Natural killer cell treated with Interleukin-12 subunit alpha and Interleukin-12 subunit beta and Interleukin-15 and Interleukin-18, amount 100 ng/mL, for 72 hours (primary cell): ENCODE measurements around the gene KMT2D. TPM values are rescaled to one million over a fixed set of nuclear protein-coding genes. Genes with fewer than 3 reads are reported as not detected.

Experiments
- ATAC-seq, 2 donors: fragments of 150-1000 bp; cut with Tn5 transposase in 1 of 2; sonication (Bioruptor Pico), chemical (Tn5 transposase) in 1 of 2; 2 replicates each; pipeline ENCODE4 v1.10.0; 2021
- DNase-seq: peaks from one replicate; pipeline ENCODE4 v3.0.0; 2022; ENCODE audit warnings: low spot score
- H3K27ac Mint-ChIP-seq, 2 donors: 1 replicate in 1 of 2; 2 replicates in 1 of 2; pipeline ENCODE4 v1.8.0; 2022; ENCODE audit warnings: mixed read lengths in 2 of 2, mild to moderate bottlenecking in 1 of 2, moderate library complexity in 1 of 2
- H3K27me3 Mint-ChIP-seq, 2 donors: 1 replicate in 1 of 2; 2 replicates in 1 of 2; pipeline ENCODE4 v1.8.0; 2022; ENCODE audit warnings: mixed read lengths in 2 of 2
- H3K36me3 Mint-ChIP-seq: one replicate; pipeline ENCODE4 v1.8.0; 2022; ENCODE audit warnings: mixed read lengths
- H3K4me1 Mint-ChIP-seq, 2 donors: 1 replicate in 1 of 2; 2 replicates in 1 of 2; pipeline ENCODE4 v1.8.0; 2022; ENCODE audit warnings: low read depth in 2 of 2, mixed read lengths in 2 of 2, mild to moderate bottlenecking in 1 of 2
- H3K4me3 Mint-ChIP-seq: one replicate; pipeline ENCODE4 v1.8.0; 2022; ENCODE audit warnings: mixed read lengths
- H3K9me3 Mint-ChIP-seq: 2 replicates; pipeline ENCODE4 v1.8.0; 2022; ENCODE audit warnings: mixed read lengths
- total RNA-seq, 2 donors: library from RNA; stranded (reverse); gene quantifications; one replicate each; pipeline ENCODE4 v1.2.3, GENCODE V29; 2022

Gene KMT2D
- total RNA-seq, 2 donors from 2014 or later, result 120 to 199 TPM

DNA sequence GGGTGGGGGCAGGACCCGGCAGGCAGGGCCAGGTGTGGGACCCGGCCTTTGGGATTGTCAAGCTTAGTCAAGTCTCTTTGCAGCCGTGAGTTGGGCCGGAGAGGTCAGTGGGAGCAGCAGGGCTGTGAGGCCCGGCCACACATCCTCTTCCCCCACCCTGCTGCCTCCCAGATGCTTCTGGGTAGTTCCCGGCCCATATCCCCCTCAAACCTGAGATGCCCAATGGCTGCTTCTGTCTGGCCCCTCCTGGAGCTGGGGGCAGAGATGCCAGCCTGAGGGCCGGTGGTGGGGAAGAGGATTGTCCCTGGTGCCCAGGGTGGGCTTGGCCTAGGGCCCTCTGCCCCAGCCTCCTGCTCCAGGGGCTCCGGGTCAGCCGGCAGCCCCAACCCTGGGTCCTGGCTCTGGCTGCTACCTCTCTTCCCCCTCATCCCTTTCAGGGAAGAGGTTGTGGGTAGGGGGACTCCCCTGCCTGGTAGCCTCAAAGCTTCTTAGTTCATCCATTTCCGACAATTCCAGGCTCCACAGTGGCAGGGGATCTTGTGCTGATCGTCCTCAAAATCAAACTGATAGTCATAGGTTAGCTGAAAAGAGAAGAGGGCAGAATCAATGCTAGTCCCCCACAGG, 39.2 kb downstream of the KMT2D start:
- H3K27ac Mint-ChIP-seq, result peak overlapping the region in 1 of 2 donors; percentile 65
- H3K4me1 Mint-ChIP-seq, result peaks cover 23 to 31% of the 10 kb centered on the region in 2 donors

DNA sequence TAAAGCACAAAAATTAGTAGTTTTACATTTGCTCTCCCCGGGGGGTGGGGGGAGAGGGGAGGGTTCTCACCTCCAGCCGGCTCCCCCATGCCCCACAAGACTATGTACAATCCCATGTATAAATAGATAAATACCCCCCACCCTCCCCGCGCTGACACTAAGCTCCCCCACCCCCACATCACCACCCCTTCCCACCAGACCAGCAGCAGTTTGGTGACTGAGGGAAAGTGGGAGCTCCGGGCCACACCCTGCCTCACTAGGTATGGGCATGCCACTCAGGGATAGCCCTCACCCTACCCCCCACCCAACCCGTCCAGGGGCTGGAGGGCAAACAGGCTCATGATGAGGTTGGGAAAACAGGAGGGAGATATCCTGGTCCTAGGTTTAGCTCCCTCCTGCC, 40.2 kb downstream of the KMT2D start:
- no peaks in the 10 kb centered on the region for H3K9me3 Mint-ChIP-seq
- no peak overlapping the region for H3K27ac Mint-ChIP-seq
- DNase-seq (no peak), ATAC-seq (no peak)
- H3K36me3 Mint-ChIP-seq, result peaks cover 14% of the 10 kb centered on the region
- no peaks in the 10 kb centered on the region for H3K27me3 Mint-ChIP-seq
- H3K4me3 Mint-ChIP-seq, result no peak overlapping the region
- H3K4me1 Mint-ChIP-seq, result peaks cover 27 to 37% of the 10 kb centered on the region in 2 donors

More for the DNA sequence above, 39.2 kb downstream of the KMT2D start:
- Mint-ChIP-seq H3K4me3 (no peak overlapping the region), H3K36me3 (peaks cover 16% of the 10 kb centered on the region), H3K9me3 (no peaks in the 10 kb centered on the region), H3K27me3 (no peaks in the 10 kb centered on the region)
- DNase-seq, result no peak
- ATAC-seq, result no peak

DNA sequence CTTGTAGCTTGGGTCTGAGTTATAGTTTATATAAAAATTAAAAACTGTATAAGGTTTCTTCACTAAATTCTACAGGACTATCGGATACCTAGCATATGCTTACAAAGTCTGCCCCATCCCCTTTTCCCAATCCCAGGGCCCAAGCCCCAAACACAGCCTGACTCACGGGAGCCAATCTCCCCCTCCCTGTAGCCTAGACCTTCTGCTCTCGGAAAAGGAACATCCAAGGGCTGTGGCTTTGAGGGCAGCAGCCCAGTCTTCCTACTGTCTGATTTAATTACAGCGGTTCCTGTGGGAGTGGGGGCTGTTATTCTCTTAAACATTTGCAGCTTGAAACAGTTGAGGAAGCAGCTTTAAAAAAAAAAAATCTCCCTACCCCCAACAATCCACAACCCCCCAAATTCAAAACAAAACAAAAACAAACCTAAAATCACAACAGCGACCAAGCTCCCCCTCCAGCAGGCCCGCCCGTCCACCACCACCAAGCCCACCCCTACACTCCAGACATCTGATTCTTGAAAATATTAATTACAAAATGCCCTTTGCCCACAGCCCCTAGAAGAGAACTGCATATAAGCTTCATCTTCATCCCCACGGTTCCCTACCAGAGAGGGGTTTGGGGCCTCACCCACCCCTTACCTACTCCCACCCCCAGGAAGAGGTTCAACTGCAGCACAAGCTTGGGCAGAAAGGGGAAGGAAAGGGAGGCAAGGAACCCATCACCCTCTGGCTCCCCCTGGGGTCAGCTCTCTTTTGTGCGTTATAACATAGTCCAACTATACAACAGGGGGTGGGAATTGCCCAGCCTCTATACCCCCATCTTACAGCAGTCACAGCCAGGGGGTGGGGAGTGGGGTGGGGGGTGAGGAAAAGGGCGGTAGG, 40.9 kb downstream of the KMT2D start:
- Mint-ChIP-seq H3K27ac (peak overlapping the region; percentile 95 to 98), H3K36me3 (peaks cover 18% of the 10 kb centered on the region), H3K4me1 (peaks cover 30 to 37% of the 10 kb centered on the region in 2 donors), H3K9me3 (no peaks in the 10 kb centered on the region), H3K27me3 (no peaks in the 10 kb centered on the region), H3K4me3 (peak overlapping the region; percentile 94)
- ATAC-seq (no peak), DNase-seq (no peak)

DNA sequence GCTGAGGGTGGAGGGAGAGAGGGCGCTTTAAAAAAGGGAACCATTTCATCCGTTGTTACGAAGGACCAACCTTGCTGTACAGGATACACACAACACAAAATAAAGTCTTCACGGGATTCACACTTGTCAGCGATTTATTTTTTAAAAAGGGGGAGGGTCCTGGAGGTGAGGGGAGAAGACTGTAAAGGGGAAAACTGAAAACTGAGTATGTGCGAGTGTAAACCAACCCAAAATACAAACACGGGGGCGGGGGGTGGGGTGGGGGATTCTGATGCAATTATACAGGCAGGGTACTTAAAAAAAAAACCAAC, 41.5 kb downstream of the KMT2D start:
- Mint-ChIP-seq H3K4me1 (peaks cover 35 to 37% of the 10 kb centered on the region in 2 donors), H3K9me3 (no peaks in the 10 kb centered on the region), H3K27me3 (no peaks in the 10 kb centered on the region), H3K27ac (peak overlapping the region; percentile 95 to 98), H3K4me3 (peak overlapping the region; percentile 94), H3K36me3 (peaks cover 18% of the 10 kb centered on the region)
- no peak for DNase-seq
- ATAC-seq, result peak; percentile 2 to 18

DNA sequence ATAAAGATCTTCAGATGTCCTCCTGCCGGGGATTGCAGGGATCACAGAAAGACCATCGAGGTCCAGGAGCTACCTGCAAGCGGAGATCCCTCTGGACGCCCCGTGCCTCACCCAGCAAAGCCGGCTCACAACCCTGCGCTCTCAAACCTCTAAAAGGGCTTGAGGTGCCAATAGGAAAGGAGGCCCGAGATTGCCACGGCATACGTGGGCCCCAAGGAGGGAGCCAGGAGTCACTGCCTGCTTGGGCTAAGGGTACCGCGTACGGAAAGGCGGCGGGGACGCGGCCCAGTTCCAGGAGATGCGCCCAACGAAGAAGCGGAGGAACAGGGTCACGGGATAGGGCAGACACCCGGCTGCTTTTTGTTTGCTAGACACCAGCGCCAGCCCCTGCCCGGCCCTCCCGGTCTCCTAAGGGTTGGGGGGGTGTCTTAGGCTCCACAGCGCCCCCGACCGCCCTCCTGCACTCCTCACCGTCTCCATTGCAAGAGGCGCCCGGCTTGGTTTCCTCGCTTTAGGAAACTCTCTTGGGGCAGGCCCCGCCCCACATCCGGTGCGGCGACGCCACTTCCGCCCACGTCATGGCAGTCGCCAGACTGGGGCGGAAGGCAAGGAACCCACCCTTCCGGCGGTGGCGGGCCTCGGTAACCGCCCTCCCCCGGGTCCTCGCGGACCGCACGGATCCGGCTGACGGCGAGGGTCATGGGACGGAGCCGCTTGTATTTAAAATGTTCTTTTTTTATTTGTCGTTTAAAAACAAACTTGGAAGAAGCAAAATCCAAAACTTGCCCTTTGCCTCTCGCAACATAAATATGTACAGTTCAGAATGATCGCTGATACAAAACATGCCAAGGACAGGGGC, 42.1 kb downstream of the KMT2D start, which contains the start of gene PRKAG1:
Gene PRKAG1, minus strand, starts transcription at position 516 of the 859 bp plus-strand sequence. Its CDS starts 36 bp downstream, at position 480.
- Mint-ChIP-seq H3K27me3 (no peaks in the 10 kb centered on the region), H3K4me3 (peak within 1 kb of the TSS; percentile 94), H3K4me1 (peaks cover 35 to 37% of the 10 kb centered on the region in 2 donors), H3K9me3 (no peaks in the 10 kb centered on the region), H3K27ac (peak within 1 kb of the TSS; percentile 95 to 98), H3K36me3 (peaks cover 18% of the 10 kb centered on the region)
- peak; percentile 96 to 97 for ATAC-seq
- DNase-seq, result peak; percentile 97

DNA sequence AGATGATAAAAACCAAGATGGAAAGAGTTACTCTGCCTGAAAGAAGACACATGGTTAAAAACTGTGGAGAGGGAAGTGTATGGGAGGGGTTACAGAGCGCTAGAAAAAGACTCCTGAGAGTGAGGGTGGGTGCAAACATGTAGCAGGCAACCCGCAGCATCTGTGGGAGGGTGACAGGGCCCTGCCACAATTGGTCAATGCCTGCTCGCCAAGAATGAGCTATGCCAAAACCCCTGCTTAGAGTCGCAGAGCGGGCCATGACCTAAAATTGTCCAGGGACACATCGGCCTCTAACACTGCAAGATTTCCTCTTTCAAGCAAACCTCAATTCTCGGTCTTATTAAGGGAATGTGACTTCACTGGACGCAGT, 42.7 kb downstream of the KMT2D start:
- no peaks in the 10 kb centered on the region for H3K9me3 Mint-ChIP-seq
- peak overlapping the region; percentile 95 to 98 for H3K27ac Mint-ChIP-seq
- no peaks in the 10 kb centered on the region for H3K27me3 Mint-ChIP-seq
- H3K36me3 Mint-ChIP-seq, result peaks cover 18% of the 10 kb centered on the region
- H3K4me3 Mint-ChIP-seq, result peak overlapping the region; percentile 94
- ATAC-seq, result peak; percentile 25 to 42
- peaks cover 35 to 37% of the 10 kb centered on the region in 2 donors for H3K4me1 Mint-ChIP-seq
- no peak for DNase-seq

DNA sequence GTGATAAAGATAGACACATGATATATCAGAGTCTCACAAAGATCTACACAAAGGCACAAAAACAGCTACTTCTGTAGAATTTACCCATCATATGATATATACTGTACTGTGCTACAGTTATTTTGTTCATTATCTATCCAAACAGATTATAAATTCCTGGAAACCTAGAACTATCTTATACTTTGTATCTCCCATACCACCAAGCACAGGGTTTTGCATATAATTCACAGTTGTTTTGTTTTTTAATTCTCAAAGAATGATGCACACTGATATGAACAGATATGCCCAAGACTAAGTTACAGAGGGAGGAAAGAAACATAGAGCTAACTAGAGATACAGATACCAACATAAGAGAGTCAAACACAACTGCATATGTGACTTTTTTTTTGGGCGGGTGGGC, 45.4 kb downstream of the KMT2D start:
- no peak for DNase-seq
- H3K4me3 Mint-ChIP-seq, result peak overlapping the region; percentile 27
- peaks cover 35 to 37% of the 10 kb centered on the region in 2 donors for H3K4me1 Mint-ChIP-seq
- H3K27me3 Mint-ChIP-seq, result no peaks in the 10 kb centered on the region
- H3K36me3 Mint-ChIP-seq, result peaks cover 25% of the 10 kb centered on the region
- H3K9me3 Mint-ChIP-seq, result no peaks in the 10 kb centered on the region
- no peak overlapping the region for H3K27ac Mint-ChIP-seq
- ATAC-seq, result no peak

DNA sequence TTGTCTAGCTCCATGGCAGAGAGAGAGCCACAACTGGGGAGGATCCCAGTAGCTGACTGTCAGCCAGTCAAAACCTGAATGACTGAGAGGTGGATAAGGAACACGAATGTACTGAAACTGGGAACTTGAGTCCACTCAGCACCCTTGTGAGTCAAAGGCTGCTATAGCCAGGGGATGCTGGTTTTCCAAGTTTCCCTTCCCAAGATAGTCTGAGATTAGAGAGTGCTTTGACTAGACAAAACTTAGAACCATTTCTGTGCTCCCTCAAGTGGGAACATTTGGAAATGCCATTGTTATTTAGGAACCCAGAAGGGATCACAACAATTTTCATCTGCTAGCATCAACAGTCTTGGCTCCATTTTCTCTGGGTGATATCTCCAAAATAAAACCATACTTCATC, 46.0 kb downstream of the KMT2D start:
- no peak overlapping the region for H3K4me3 Mint-ChIP-seq

DNA sequence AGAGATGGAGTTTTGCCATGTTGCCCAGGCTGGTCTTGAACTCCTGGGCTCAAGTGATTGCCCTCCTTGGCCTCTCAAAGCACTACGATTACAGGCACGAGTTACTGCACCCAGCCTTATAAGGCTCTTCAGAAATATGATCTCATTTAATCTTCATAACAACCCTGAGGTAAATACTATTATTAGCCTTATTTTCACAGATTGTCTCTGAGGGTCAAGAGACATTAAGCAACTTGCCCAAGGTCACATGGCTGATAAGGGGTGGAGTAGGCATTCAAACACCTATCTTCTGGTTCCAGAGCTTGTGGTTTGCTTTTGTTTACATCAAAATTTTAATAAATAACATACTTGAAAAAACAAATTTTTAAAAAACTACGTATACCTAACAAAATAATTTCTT, 47.2 kb downstream of the KMT2D start:
- ATAC-seq (no peak), DNase-seq (no peak)
- H3K27ac Mint-ChIP-seq, result no peak overlapping the region
- no peaks in the 10 kb centered on the region for H3K9me3 Mint-ChIP-seq
- no peaks in the 10 kb centered on the region for H3K27me3 Mint-ChIP-seq
- H3K36me3 Mint-ChIP-seq, result peaks cover 30% of the 10 kb centered on the region
- H3K4me1 Mint-ChIP-seq, result peaks cover 27 to 30% of the 10 kb centered on the region in 2 donors
- H3K4me3 Mint-ChIP-seq, result no peak overlapping the region

More for the DNA sequence above, 46.0 kb downstream of the KMT2D start:
- Mint-ChIP-seq H3K9me3 (no peaks in the 10 kb centered on the region), H3K4me1 (peaks cover 31 to 33% of the 10 kb centered on the region in 2 donors), H3K27me3 (no peaks in the 10 kb centered on the region), H3K27ac (no peak overlapping the region), H3K36me3 (peaks cover 25% of the 10 kb centered on the region)
- no peak for ATAC-seq
- DNase-seq, result no peak

DNA sequence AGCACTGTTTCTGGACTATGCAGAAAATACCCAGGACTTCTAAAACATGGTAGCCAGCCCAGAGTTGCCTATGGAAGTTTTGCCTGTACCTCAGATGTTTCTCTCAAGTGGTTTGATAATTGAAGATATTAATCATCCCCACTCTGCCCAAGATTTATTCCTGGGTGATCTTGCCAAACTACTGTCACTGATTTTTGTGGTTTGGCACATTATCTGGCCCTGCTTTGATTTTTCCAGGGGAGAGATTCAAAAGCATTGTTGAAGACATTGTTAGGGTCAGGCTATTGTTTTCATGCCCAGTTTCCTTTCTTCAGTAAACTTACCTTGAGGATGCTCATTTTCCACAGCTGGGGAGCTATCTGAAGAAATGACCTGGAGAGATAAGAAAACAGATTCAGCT, 47.9 kb downstream of the KMT2D start:
- H3K9me3 Mint-ChIP-seq, result no peaks in the 10 kb centered on the region
- no peak overlapping the region for H3K27ac Mint-ChIP-seq
- no peak for ATAC-seq

More for the DNA sequence above, 47.9 kb downstream of the KMT2D start:
- Mint-ChIP-seq H3K27me3 (no peaks in the 10 kb centered on the region), H3K4me3 (no peak overlapping the region), H3K4me1 (peaks cover 24 to 26% of the 10 kb centered on the region in 2 donors), H3K36me3 (peaks cover 34% of the 10 kb centered on the region)
- DNase-seq, result no peak

Other genes with a start within 250 kb of the KMT2D start
- 10 to 100 TPM in 1 of 2 donors, 1 to 10 TPM in 1; 6.9 to 10.7 TPM for gene CACNB3, start 242.3 kb downstream of the KMT2D start, total RNA-seq
- gene DDX23, start 208.6 kb downstream of the KMT2D start, total RNA-seq, result 100 to 1,000 TPM; 131 to 162 TPM
- gene RND1, start 194.9 kb downstream of the KMT2D start, total RNA-seq, result 1 to 10 TPM; 3.4 to 3.7 TPM
- gene FKBP11, start 135.3 kb downstream of the KMT2D start, total RNA-seq, result 100 to 1,000 TPM; 101 to 112 TPM
- 100 to 1,000 TPM; 125 to 156 TPM for gene ARF3, start 103.3 kb downstream of the KMT2D start, total RNA-seq
- gene WNT10B, start 89.1 kb downstream of the KMT2D start, total RNA-seq, result under 1 TPM in 1 of 2 donors, not detected in 1; 0.50 TPM
- not detected for gene WNT1, start 82.5 kb downstream of the KMT2D start, total RNA-seq
- gene DDN, start 61.4 kb downstream of the KMT2D start, total RNA-seq, result 1 to 10 TPM in 1 of 2 donors, under 1 TPM in 1; 0.48 to 1.1 TPM
- gene PRKAG1, start 42.0 kb downstream of the KMT2D start, total RNA-seq, result 10 to 100 TPM; 63.4 to 70.3 TPM
- 10 to 100 TPM; 21.9 to 28.9 TPM for gene RHEBL1, start 9.2 kb upstream of the KMT2D start, total RNA-seq
- gene DHH, start 34.0 kb upstream of the KMT2D start, total RNA-seq, result under 1 TPM; 0.24 to 0.31 TPM
- gene LMBR1L, start 50.1 kb upstream of the KMT2D start, total RNA-seq, result 10 to 100 TPM; 55.4 to 74.9 TPM
- 1,000 to 10,000 TPM; 1,825 to 2,159 TPM for gene TUBA1B, start 70.6 kb upstream of the KMT2D start, total RNA-seq
- gene TUBA1A, start 128.3 kb upstream of the KMT2D start, total RNA-seq, result 10 to 100 TPM; 30.8 to 53.5 TPM
- gene TUBA1C, start 204.3 kb upstream of the KMT2D start, total RNA-seq, result 100 to 1,000 TPM; 260 to 358 TPM
- not detected for gene PRPH, start 234.4 kb upstream of the KMT2D start, total RNA-seq